Activated T-cell treated with anti-CD3 and anti-CD28 coated beads, Interleukin-2, amount 50 U/mL, for 4 hours (primary cell): ENCODE data around the gene NEURL1. TPM values are rescaled to one million over a fixed set of nuclear protein-coding genes. Genes with fewer than 3 reads are reported as not detected.
"Not testable (repeated sequence)": the region's sequence is repeated elsewhere in the genome, so short reads cannot be mapped to it uniquely, and the experiment has no call there.

ENCODE experiments used
- ATAC-seq, 2 donors: fragments of 200-7000 bp; cut with Tn5 transposase; one replicate each; pipeline ENCODE4 v1.10.0; 2021
- DNase-seq: peaks from one replicate; pipeline ENCODE4 v3.0.0-alpha.2; 2020
- H3K27me3 Mint-ChIP-seq: one replicate; pipeline ENCODE4 v1.8.0; 2021; ENCODE audit warnings: low read depth, mixed read lengths
- H3K36me3 Mint-ChIP-seq: one replicate; pipeline ENCODE4 v1.8.0; 2022; ENCODE audit warnings: mixed read lengths; ENCODE audit not compliant: insufficient read depth
- H3K4me1 Mint-ChIP-seq: one replicate; pipeline ENCODE4 v1.8.0; 2021; ENCODE audit warnings: low read depth, mixed read lengths
- H3K4me3 Mint-ChIP-seq: one replicate; pipeline ENCODE4 v1.8.0; 2021; ENCODE audit warnings: mild to moderate bottlenecking, moderate library complexity, mixed read lengths
- H3K9me3 Mint-ChIP-seq: one replicate; pipeline ENCODE4 v1.8.0; 2021; ENCODE audit warnings: mixed read lengths
- total RNA-seq, 3 donors: library from RNA; stranded (reverse); gene quantifications; one replicate each; pipeline ENCODE4 v1.2.1, GENCODE V29; 2021

NEURL1 gene
- total RNA-seq, 3 donors from 2014 or later, result 0.84 to 2.0 (median 1.5) TPM

DNA sequence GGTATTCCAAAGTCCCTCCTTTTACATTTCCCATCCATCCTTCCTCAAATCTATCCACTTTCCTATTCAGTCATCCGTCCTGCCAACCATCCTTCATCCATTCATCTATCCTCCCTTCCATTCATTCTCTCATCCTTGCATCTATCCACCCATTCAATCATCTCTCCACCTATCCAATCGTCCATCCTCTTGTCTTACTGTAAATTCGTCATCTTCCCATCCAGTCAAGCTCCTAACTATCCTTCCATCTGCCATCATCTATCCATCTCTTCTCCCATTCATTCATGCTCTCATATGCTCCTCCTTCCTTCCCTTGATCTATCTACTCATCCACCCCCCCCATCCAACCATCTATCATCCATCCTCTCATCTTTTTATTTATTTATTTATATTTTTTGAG is 19.4 kb upstream of the NEURL1 start:
- H3K36me3 Mint-ChIP-seq, result no peaks in the 10 kb centered on the region
- no peak for DNase-seq
- no peaks in the 10 kb centered on the region for H3K27me3 Mint-ChIP-seq
- no peaks in the 10 kb centered on the region for H3K9me3 Mint-ChIP-seq
- ATAC-seq, result no peak
- H3K4me3 Mint-ChIP-seq, result no peak overlapping the region
- peaks cover 36% of the 10 kb centered on the region for H3K4me1 Mint-ChIP-seq

DNA sequence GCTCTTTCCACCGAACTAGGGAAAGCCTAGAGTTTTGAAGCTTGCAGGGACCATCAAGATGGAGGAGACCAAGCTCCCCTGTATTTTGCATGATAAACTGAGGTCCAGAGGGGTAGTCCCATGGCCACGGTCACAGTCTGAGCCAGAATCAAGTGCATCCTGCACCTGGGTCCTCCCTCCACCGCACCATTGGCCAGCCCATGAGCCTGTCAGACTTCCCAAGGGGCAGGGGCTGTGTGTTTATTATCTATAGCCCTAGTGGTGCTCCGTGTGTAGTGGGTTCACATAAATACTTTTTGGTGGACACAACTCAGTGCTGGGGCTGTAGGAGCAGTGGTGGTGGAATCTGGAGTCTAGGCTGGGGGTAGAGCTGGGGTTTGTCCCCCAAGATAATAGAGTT is 18.1 kb upstream of the NEURL1 start:
- Mint-ChIP-seq H3K36me3 (no peaks in the 10 kb centered on the region), H3K4me1 (peaks cover 27% of the 10 kb centered on the region), H3K27me3 (no peaks in the 10 kb centered on the region), H3K4me3 (no peak overlapping the region), H3K9me3 (no peaks in the 10 kb centered on the region)
- DNase-seq (no peak), ATAC-seq (no peak)

DNA sequence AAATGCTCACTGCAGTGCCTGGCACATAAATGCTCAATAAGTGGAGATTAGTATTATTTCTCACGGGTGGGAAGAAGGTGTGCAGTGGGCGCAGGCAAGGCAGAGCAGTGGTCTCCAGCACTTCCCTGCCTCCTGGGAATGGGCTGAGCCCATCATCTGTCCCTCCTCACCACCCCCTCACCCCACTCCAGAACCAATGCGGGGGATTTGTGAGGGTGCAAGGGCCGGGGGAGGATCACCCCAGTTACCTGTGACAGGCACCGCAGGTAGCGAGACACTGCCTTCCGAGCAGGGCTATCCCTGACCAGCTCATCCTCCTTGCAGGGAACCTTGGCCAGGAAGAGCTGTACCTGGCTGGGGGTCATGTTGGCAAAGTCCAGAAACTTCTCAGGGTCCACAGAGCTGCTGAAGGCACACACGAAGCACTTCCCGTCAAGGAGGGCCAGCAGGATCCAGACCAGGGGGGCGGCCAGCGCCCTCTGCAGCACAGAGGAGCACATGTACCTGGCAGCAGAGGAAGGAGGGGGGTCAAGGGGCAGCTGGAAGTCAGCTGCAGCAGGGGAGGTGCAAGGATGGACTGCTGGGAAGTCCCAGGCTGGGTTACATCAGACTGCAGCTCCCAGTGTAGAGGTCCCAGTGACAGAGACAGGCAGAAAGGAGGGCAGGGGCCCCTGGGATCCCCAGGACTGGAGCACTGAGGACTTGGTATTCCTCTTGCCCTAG is 17.3 kb upstream of the NEURL1 start:
- Mint-ChIP-seq H3K27me3 (no peaks in the 10 kb centered on the region), H3K4me1 (peaks cover 19% of the 10 kb centered on the region), H3K36me3 (no peaks in the 10 kb centered on the region), H3K4me3 (no peak overlapping the region), H3K9me3 (no peaks in the 10 kb centered on the region)
- ATAC-seq (no peak), DNase-seq (no peak)

DNA sequence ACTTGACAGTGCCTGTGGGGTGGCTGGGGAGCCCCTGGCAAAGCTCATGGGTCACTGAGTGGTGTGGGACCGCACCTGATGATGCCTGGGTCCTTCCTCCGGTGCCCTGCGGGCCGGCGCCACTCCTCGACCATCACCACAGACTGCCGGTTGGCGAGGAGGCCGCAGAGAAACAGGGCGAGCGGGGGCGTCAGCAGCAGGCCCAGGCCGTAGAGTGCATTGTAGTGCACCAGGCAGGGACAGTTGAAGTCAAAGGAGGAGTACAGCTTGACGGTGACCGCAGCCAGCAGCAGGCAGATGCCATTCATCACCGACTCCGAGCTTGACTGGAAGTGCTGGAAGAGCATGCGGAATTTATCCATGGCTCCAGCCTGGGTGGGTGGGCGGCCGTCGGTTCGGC is 14.8 kb upstream of the NEURL1 start:
- no peak overlapping the region for H3K4me3 Mint-ChIP-seq
- H3K27me3 Mint-ChIP-seq, result no peaks in the 10 kb centered on the region
- no peaks in the 10 kb centered on the region for H3K36me3 Mint-ChIP-seq
- ATAC-seq (no peak), DNase-seq (no peak)
- no peaks in the 10 kb centered on the region for H3K9me3 Mint-ChIP-seq
- peaks cover 10% of the 10 kb centered on the region for H3K4me1 Mint-ChIP-seq

DNA sequence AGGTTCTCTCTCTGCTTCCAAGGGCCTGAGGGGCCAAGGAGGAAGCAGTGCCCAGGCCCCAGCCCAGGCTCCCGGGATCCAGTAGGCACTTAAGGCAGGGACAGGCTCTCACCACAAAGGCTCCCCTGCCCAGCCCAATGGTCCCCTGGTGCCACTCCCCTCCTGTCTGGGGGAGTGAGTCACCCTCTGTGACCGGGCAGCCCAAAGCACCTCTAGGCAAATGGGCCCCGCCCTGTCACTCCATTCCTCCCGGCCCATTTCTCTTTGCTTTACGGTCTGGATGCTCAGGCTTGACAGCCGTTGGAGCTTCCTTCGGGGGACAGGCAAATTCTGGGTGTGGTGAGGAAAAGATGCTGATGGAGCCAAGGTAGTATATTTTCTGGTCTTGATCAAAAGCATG is 14.4 kb upstream of the NEURL1 start, which contains the start of gene CALHM3:
Gene CALHM3 (minus strand): TSS at position 106 of the 400 bp plus-strand sequence. CDS start 208 bp downstream, outside the sequence.
- Mint-ChIP-seq H3K4me1 (peaks cover 8% of the 10 kb centered on the region), H3K9me3 (no peaks in the 10 kb centered on the region), H3K4me3 (no peak within 1 kb of the TSS), H3K27me3 (no peaks in the 10 kb centered on the region), H3K36me3 (no peaks in the 10 kb centered on the region)
- DNase-seq, result no peak
- ATAC-seq, result no peak

DNA sequence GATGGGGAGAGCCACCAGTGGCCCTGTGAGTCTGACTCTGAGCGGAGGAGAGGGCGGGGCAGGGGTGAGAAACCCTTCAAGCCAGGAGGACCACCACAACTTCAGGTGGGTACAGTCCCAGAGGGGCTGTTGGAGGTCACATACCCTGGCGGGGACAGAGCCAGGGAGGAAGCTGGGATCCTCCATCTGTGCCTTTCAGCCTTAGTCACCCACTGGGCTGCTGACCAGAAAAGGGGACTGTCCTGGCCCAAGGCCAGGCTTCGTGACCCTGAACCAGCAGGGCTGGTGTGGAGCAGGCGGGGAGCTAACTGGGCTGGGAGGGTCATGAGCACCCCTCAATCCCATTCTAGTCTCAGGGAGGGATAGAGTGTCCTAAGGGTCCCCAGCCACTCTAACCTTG is 13.0 kb upstream of the NEURL1 start:
- no peak overlapping the region for H3K4me3 Mint-ChIP-seq
- H3K27me3 Mint-ChIP-seq, result no peaks in the 10 kb centered on the region
- DNase-seq, result no peak
- H3K36me3 Mint-ChIP-seq, result no peaks in the 10 kb centered on the region
- ATAC-seq, result no peak
- H3K4me1 Mint-ChIP-seq, result peaks cover 8% of the 10 kb centered on the region
- H3K9me3 Mint-ChIP-seq, result no peaks in the 10 kb centered on the region

DNA sequence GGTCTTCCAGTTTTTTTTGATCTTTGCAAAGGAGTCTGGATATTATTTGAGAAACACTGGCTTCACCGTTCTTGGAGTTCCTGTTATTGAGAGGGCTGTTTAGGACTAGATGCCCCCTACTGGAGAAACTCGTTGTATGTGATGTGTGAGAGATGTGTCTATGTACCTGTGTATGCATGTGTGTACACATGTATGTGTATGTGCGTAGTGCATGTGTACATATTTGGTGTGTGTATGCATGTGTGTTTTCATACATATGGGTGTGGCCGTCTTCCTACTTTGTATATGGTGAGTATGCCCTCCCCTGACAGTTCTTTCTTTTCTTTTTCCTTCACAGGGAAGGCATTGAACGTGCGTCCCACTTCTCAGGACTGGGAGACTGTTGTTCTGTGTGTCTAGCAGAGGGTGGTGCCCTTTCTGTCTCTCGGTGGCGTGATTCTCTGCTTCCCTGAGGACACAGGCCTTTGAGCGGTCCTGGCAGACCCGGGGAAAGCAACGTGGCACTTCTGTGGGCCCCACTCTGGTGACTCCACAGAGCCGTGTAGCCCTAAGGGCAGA is 11.5 kb upstream of the NEURL1 start:
- no peak for DNase-seq

DNA sequence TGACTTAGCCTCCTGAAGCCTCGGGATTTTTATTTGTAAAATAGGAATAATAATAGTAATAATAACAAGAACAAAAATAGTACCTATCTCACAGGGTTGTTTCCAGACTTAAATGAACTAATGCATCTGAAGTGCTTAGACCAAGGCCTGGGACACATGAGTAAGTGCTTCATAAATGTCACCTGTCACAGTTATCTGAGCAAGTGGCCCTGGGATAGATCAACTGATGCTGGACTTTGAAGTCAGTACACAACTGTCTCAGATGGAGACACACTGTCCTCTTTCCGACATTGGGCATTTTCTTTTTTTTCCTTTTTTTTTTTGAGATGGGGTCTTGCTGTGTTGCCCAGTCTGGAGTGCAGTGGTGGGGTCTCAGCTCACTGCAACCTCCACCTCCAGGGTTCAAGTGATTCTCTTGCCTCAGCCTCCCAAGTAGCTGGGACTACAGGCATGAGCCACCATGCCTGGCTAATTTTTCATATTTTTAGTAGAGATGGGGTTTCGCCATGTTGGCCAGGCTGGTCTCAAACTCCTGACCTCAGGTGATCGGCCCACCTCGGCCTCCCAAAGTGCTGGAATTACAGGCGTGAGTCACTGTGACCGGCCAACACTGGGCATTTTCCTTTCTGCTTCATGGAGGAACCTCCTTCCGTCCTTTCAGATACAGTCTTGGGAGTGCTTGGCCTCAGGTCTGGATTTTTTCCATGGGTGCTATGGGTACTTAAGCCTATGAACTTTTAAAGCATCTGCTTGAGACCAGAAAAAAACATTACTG is 6.7 kb upstream of the NEURL1 start:
- H3K4me1 Mint-ChIP-seq, result peaks cover 20% of the 10 kb centered on the region
- not testable (repeated sequence) for H3K4me3 Mint-ChIP-seq, H3K9me3 Mint-ChIP-seq, H3K27me3 Mint-ChIP-seq, DNase-seq, H3K36me3 Mint-ChIP-seq, ATAC-seq

More for the DNA sequence above, 11.5 kb upstream of the NEURL1 start:
- no peaks in the 10 kb centered on the region for H3K27me3 Mint-ChIP-seq
- peak; percentile 70 to 72 for ATAC-seq
- H3K4me1 Mint-ChIP-seq, result peaks cover 5% of the 10 kb centered on the region
- no peak overlapping the region for H3K4me3 Mint-ChIP-seq
- no peaks in the 10 kb centered on the region for H3K36me3 Mint-ChIP-seq
- no peaks in the 10 kb centered on the region for H3K9me3 Mint-ChIP-seq

DNA sequence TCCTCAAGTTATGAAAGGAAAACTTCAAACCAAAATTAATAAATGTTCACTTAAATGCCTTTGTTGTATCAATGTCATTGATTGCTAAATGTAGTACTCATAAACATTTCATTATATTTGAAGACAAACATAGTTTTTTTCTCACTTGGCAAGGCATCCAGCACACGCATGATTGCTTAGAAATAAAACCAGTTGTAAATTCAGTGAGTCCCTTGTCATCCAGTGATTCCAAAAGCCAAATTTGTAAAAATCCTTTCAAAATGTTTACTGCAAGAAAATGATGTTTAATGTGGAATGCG is 6.1 kb upstream of the NEURL1 start:
- H3K36me3 Mint-ChIP-seq, result no peaks in the 10 kb centered on the region
- no peak for ATAC-seq
- peaks cover 7% of the 10 kb centered on the region for H3K27me3 Mint-ChIP-seq
- no peak for DNase-seq
- peaks cover 15% of the 10 kb centered on the region for H3K4me1 Mint-ChIP-seq
- no peaks in the 10 kb centered on the region for H3K9me3 Mint-ChIP-seq
- H3K4me3 Mint-ChIP-seq, result no peak overlapping the region

DNA sequence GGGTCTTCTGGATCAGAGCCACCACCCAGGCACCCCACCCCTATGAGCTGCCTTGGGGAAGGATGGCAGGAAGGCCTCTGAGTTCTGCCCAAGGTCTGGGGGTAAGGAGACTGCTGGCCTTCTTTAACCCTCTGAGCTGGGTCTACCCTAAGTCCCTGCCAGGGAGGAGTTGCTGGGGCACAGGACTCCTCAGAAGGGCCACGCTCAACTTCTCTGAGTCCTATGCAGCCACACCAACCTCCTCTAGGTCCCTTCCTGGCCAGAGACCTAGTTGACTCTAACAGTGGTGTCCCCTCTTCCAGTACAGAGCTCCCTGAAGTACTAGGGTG is 2.6 kb upstream of the NEURL1 start:
- H3K4me3 Mint-ChIP-seq, result no peak overlapping the region
- no peak for ATAC-seq
- no peak for DNase-seq
- H3K4me1 Mint-ChIP-seq, result peaks cover 25% of the 10 kb centered on the region
- H3K27me3 Mint-ChIP-seq, result peaks cover 35% of the 10 kb centered on the region
- H3K9me3 Mint-ChIP-seq, result no peaks in the 10 kb centered on the region
- no peaks in the 10 kb centered on the region for H3K36me3 Mint-ChIP-seq

DNA sequence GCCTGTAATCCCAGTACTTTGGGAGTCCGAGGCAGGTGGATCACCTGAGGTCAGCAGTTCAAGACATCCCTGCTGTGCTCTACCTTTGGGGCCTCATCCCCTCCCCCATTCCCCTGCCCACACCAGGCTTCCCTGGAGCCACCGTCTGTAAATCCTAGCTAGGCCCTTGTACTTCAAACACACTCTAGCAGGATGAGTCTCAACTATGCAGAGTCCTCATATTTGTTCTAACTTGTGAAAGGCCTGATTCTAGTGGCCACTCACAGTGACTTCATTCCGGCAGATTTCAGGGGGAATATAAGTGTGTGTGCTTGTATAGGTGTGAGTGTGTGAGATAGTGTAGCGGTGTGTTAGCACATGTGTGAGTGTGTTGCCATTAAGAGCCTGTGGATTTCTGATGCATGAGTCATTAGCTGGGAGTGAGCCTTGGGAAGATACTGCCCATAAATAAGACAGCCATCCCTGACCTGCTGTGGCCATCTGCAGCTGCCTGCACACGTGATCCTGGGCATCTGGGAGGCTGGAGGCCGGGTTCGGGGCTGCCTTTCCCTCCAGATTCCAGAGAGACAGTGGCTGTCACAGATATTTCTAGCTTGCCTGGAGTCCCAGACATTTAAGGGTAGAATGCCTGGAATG is 1.7 kb upstream of the NEURL1 start:
- no peak for DNase-seq
- H3K27me3 Mint-ChIP-seq, result peaks cover 35% of the 10 kb centered on the region
- H3K36me3 Mint-ChIP-seq, result no peaks in the 10 kb centered on the region
- H3K4me3 Mint-ChIP-seq, result peak overlapping the region; percentile 26
- no peaks in the 10 kb centered on the region for H3K9me3 Mint-ChIP-seq
- ATAC-seq, result no peak
- H3K4me1 Mint-ChIP-seq, result peaks cover 25% of the 10 kb centered on the region

DNA sequence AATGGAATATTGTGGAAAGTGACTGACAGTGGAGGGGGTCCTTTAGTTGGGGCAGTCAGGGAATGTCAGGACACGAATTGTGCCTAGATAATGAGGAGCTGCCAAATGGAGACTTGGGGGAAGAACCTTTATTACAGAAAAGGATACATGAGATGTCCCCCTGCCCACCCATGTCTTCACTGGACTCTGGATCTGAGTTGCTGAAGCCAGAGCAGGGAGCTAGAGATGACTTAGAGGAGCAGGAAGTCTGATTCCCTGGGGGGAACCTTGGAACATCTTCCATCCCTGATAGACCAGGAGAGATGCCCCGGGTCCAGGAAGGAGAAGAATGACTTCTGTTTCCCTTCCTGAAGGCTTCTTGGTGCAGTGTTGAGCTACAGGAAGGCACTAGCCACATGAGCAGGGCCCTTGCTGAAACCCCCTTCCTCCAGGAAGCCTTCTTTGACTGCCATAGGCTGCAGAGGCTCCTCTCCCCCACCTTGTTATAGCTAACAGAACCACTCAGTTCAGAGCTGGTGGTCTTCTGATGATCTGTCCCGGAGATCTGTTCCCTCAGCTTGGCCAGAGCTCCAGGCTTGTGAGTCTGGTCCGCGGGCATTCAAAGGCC is 747 bp upstream of the NEURL1 start:
- peaks cover 43% of the 10 kb centered on the region for H3K27me3 Mint-ChIP-seq
- ATAC-seq, result no peak
- no peaks in the 10 kb centered on the region for H3K9me3 Mint-ChIP-seq
- no peak for DNase-seq
- H3K36me3 Mint-ChIP-seq, result no peaks in the 10 kb centered on the region
- peak overlapping the region; percentile 79 for H3K4me3 Mint-ChIP-seq
- peaks cover 25% of the 10 kb centered on the region for H3K4me1 Mint-ChIP-seq

DNA sequence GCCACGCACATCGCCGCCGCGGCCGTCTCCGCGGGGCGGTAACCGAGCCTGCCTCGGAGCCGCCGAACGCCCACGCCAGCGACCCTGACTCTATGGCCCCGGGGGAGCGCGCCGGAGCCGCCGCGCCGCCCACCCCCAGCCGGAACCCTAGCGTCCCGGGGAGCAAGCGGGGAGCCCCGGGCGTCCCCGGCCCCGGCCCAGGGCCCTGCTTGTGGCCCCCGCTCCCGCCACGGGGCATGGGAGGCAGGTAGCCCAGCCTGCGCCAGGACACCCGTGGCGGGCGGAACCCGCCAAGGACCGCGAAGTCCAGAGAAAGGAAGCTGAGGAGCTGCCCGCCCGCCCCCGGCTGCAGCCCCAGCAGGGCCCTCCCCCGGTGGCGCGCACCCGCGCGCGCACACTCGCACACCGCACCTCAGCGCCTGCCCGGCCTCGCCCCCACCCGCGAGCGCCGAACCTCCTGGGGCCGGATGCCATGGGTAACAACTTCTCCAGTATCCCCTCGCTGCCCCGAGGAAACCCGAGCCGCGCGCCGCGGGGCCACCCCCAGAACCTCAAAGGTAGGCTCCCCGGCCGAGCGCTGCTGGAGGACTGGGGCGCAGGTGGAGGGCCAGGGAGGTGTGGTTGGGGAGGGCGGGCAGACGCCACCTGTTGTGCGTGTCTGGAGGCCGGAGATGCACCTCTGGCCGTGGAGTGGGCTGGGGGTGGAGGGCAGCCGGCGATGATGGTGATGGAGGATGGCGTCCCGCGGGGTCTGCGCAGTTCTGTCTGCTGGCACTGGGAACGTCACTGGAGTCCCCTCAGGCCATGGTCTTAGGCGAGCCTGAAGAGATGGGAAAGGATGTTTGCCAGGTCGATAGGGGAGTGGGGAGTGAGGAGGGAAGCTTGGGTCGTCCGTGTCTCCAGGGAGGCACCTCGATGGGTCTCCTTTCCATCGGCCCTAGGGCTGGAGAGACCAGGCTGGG is 692 bp downstream of the NEURL1 start:
- no peaks in the 10 kb centered on the region for H3K36me3 Mint-ChIP-seq
- peaks cover 44% of the 10 kb centered on the region for H3K27me3 Mint-ChIP-seq
- no peaks in the 10 kb centered on the region for H3K9me3 Mint-ChIP-seq
- peaks cover 25% of the 10 kb centered on the region for H3K4me1 Mint-ChIP-seq
- peak overlapping the region; percentile 74 for H3K4me3 Mint-ChIP-seq
- ATAC-seq (peak; percentile 49 to 53), DNase-seq (no peak)
